Mucosa of rectum (tissue), 2 donors: Measurements from ENCODE around the gene UHMK1.

Source experiments
- H3K27ac ChIP-seq, 2 donors: one replicate each; pipeline ENCODE4 v1.7.0; 2013; ENCODE audit warnings: inconsistent platforms in 2 of 2, low read depth in 2 of 2, low read length in 2 of 2
- H3K27me3 ChIP-seq, 2 donors: one replicate each; pipeline ENCODE4 v1.7.0; 2013; ENCODE audit warnings: low read length in 2 of 2; ENCODE audit not compliant: control insufficient read depth in 2 of 2, insufficient read depth in 2 of 2
- H3K36me3 ChIP-seq, 2 donors: one replicate each; pipeline ENCODE4 v1.7.0; 2013; ENCODE audit warnings: low read length in 2 of 2; ENCODE audit not compliant: control insufficient read depth in 2 of 2, insufficient read depth in 2 of 2
- H3K4me1 ChIP-seq, 2 donors: one replicate each; pipeline ENCODE4 v1.7.0; 2013; ENCODE audit warnings: low read length in 2 of 2, mild to moderate bottlenecking in 1 of 2; ENCODE audit not compliant: control insufficient read depth in 2 of 2, insufficient read depth in 2 of 2
- H3K4me3 ChIP-seq, 2 donors: one replicate each; pipeline ENCODE4 v1.7.0; 2013; ENCODE audit warnings: low read length in 2 of 2
- H3K9ac ChIP-seq, 2 donors: one replicate each; pipeline ENCODE4 v1.7.0; 2013; ENCODE audit warnings: low read length in 2 of 2, low read depth in 1 of 2, mild to moderate bottlenecking in 1 of 2
- H3K9me3 ChIP-seq, 2 donors: one replicate each; pipeline ENCODE4 v1.7.0; 2013; ENCODE audit warnings: low read length in 2 of 2; ENCODE audit not compliant: control insufficient read depth in 2 of 2
- donor health status: healthy.
- donor health status: Normal muscosa, but diverticular disease.

UHMK1 gene

DNA sequence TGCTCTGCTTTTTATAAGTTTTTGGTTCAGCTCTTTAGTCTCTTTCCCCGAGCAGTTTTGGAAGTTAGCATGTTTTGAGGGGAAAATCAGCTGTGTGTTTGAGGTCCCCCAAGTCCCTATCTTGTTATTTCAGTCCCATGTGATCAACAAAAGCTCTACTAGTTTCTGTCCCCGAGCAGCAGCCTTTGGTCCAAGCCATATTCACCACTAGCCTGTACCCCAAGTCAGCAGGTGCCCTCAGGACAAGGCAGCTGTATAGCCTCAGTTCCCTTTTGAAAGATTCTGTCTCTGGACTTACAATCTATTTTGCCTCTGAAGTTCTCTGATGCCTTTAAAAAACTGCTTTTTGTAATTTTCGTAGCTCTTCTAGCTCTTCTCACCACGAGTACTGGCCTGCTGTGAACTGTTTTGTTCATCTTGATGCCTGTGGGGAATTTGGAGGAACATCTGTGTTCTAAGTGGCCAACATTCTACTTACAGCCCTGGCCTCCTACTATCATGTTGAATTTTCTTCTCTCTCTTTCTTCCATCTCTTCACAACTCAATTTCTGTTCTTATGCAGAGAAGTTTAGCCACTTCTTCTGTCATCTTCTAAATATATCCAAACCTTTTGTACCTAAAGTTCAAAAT lies 80.6 kb downstream of the UHMK1 start:
- no peaks in the 10 kb centered on the region for H3K9me3 ChIP-seq
- no peak overlapping the region for H3K4me3 ChIP-seq
- peaks cover 27 to 32% of the 10 kb centered on the region in 2 donors for H3K36me3 ChIP-seq
- H3K27ac ChIP-seq: no peak overlapping the region
- no peaks in the 10 kb centered on the region for H3K27me3 ChIP-seq
- peaks cover 0 to 6% of the 10 kb centered on the region in 2 donors for H3K4me1 ChIP-seq
- H3K9ac ChIP-seq: no peak overlapping the region

DNA sequence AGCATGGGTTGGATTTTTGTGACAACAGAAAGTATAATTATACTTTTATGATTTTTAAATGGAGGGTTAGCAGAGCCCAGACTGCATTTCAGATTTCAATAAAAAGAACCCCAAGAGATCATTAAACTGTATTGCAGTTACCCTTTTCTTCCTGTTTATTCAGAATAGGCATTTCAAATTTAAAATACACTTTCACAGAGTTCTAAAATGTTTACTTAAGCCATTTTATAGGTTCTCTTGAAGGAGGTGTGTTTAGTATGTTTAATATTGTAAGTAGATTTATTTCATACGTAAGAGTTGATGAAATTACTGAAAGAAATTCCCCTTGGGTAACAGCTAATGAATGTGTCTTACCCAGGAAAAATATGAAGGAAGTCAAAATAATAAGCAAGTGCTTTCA lies 81.3 kb downstream of the UHMK1 start:
- H3K27ac ChIP-seq: no peak overlapping the region
- H3K36me3 ChIP-seq: peaks cover 31 to 38% of the 10 kb centered on the region in 2 donors
- H3K27me3 ChIP-seq: no peaks in the 10 kb centered on the region
- no peaks in the 10 kb centered on the region for H3K9me3 ChIP-seq
- no peak overlapping the region for H3K9ac ChIP-seq
- no peaks in the 10 kb centered on the region for H3K4me1 ChIP-seq
- no peak overlapping the region for H3K4me3 ChIP-seq
